A673 (cell line): ENCODE data around the gene VWDE.

Experiments
- EZH2 ChIP-seq: fragments of 200-600 bp; sonication (generic); IDR thresholded peaks from 2 replicates; pipeline ENCODE4 v1.6.1; 2017; ENCODE audit warnings: borderline replicate concordance, low read depth, mild to moderate bottlenecking, mixed read lengths, antibody characterized with exemption, low read length; ENCODE audit not compliant: poor library complexity, severe bottlenecking
- TF ChIP-seq, protein P1 (sequence below): fragments of 300-800, 200-600 bp; sonication (generic); conservative IDR thresholded peaks from 2 replicates; pipeline ENCODE4 v1.5.1; 2017; ENCODE audit warnings: low read depth, mild to moderate bottlenecking, antibody characterized with exemption, low read length, moderate library complexity, mixed read lengths

DNA sequence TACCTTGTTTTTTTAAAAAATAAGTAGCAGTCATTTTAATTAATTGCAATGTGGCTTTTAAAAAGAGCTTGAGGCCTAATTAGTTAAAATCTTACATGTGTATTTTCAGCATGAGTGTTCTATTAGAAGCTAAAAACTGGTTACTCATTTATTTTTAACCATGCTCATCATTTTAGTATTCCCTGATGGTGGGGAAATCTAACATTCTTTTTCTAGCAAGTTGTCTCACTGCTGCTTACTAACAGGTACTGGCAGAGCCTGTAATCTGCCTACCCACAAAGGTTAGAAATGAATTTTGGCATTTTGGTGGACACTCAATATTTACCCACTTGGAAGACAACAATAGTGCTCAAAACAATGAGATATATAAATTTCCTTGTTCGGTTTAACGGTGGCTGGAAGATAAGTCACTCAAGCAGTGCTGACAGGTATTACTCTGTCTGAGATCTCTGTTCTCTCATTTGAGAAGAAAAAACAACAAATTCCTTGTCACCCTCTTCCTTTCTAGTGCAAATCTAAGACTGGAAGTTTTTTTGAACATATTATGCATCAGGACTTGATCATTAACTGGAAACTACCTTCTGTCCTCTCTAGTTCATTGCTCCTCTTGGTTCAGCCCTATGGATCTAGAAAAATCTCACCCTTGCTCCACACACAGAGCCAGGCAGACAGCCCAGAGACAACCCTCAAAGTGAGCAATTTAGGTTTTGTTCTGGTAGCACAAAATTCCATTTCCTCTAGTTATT, 83.3 kb downstream of the VWDE start:
- TF ChIP-seq, protein P1, sequence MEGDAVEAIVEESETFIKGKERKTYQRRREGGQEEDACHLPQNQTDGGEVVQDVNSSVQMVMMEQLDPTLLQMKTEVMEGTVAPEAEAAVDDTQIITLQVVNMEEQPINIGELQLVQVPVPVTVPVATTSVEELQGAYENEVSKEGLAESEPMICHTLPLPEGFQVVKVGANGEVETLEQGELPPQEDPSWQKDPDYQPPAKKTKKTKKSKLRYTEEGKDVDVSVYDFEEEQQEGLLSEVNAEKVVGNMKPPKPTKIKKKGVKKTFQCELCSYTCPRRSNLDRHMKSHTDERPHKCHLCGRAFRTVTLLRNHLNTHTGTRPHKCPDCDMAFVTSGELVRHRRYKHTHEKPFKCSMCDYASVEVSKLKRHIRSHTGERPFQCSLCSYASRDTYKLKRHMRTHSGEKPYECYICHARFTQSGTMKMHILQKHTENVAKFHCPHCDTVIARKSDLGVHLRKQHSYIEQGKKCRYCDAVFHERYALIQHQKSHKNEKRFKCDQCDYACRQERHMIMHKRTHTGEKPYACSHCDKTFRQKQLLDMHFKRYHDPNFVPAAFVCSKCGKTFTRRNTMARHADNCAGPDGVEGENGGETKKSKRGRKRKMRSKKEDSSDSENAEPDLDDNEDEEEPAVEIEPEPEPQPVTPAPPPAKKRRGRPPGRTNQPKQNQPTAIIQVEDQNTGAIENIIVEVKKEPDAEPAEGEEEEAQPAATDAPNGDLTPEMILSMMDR: no peak
- no peak for TF ChIP-seq EZH2
